ENCODE measurements around the gene ERBB4. TPM values are rescaled to one million over a fixed set of nuclear protein-coding genes. Genes with fewer than 3 reads are reported as not detected.

Gene ERBB4
- total RNA-seq, 1 experiment from 2014 or later, result 0.04 TPM

GRCh38 chr2:212028798-212029394, 509.7 kb downstream of the ERBB4 start:
- no peak overlapping the region for H2AFZ ChIP-seq (ENCODE audit: low read length)
- H2BK5ac ChIP-seq (ENCODE audit: insufficient read length, low read length), result no peak overlapping the region
- H3K4me2 ChIP-seq (ENCODE audit: insufficient read depth, insufficient read length, low read length), result no peak overlapping the region
- Mint-ChIP-seq H3K27ac (no peak overlapping the region), H3K4me1 (peaks cover 5% of the 10 kb centered on the region in 2 experiments), H3K9me3 (no peaks in the 10 kb centered on the region), H3K4me3 (no peak overlapping the region), H3K27me3 (ENCODE audit: low read depth) (no peaks in the 10 kb centered on the region), H3K36me3 (ENCODE audit: insufficient read depth in 1 of 3, low read depth in 3 of 3) (no peaks in the 10 kb centered on the region)
- no peak overlapping the region for H3K27ac ChIP-seq (ENCODE audit: insufficient read length, low read depth, low read length)
- no peak overlapping the region for H3K23ac ChIP-seq (ENCODE audit: insufficient read length, low read depth, low read length)
- no peaks in the 10 kb centered on the region for H3K9me3 ChIP-seq (ENCODE audit: control insufficient read depth, low read depth, low read length)
- no peak overlapping the region for H3K9ac ChIP-seq (ENCODE audit: extremely low read depth, insufficient read length, low read length)
- H2AK5ac ChIP-seq (ENCODE audit: insufficient read length, low read length), result no peak overlapping the region
- no peak overlapping the region for H4K8ac ChIP-seq (replicated peaks; ENCODE audit: insufficient read length, low read depth, low read length)
- TF ChIP-seq CTCF (conservative IDR thresholded peaks at IDR 0.05), result no peak
- no peak overlapping the region for H2BK20ac ChIP-seq (ENCODE audit: low read depth, low read length, poor library complexity, severe bottlenecking)
- WGBS (ENCODE audit: extremely low coverage, insufficient read length, low lambda C conversion rate), result no CpG with 5 or more reads among the region's 5 CpGs
- no peak overlapping the region for H3T11ph ChIP-seq (ENCODE audit: low read length)
- H3K4me1 ChIP-seq (ENCODE audit: insufficient read depth, low read length), result no peaks in the 10 kb centered on the region
- no peaks in the 10 kb centered on the region for H4K20me1 ChIP-seq (ENCODE audit: control insufficient read depth, insufficient read depth, insufficient read length)
- no peak overlapping the region for H4K5ac ChIP-seq (ENCODE audit: insufficient read length, low read depth, low read length)
- no peak overlapping the region for H4K91ac ChIP-seq (ENCODE audit: insufficient read length, low read depth, low read length)
- H3K4ac ChIP-seq (ENCODE audit: low read depth, low read length), result no peak overlapping the region
- no peak overlapping the region for H2BK120ac ChIP-seq (ENCODE audit: low read depth, low read length, poor library complexity, severe bottlenecking)
- no peaks in the 10 kb centered on the region for H3K23me2 ChIP-seq (ENCODE audit: insufficient read length, low read depth, low read length, poor library complexity, severe bottlenecking)
- H3K56ac ChIP-seq (ENCODE audit: insufficient read length, low read depth, low read length), result no peak overlapping the region
- H3K27me3 ChIP-seq (ENCODE audit: insufficient read depth, low read length), result no peaks in the 10 kb centered on the region
- H3K18ac ChIP-seq (ENCODE audit: insufficient read length, low read depth, low read length), result no peak overlapping the region
- no peak overlapping the region for H2BK15ac ChIP-seq (ENCODE audit: low read depth, low read length)
- no peak overlapping the region for H3K14ac ChIP-seq (ENCODE audit: insufficient read depth, low read length)
- no peak for DNase-seq
- H3K79me1 ChIP-seq (ENCODE audit: insufficient read depth, low read depth, low read length, poor library complexity, severe bottlenecking), result no peaks in the 10 kb centered on the region
- no peaks in the 10 kb centered on the region for H3K79me2 ChIP-seq (ENCODE audit: insufficient read depth, low read length)
- H2BK12ac ChIP-seq (ENCODE audit: insufficient read length, low read depth, low read length), result no peak overlapping the region

Data from H9 (cell line).